Psoas muscle (tissue), 8 donors: ENCODE results near the gene SEC14L2. TPM values are rescaled to one million over a fixed set of nuclear protein-coding genes. Genes with fewer than 3 reads are reported as not detected.
A peak's percentile ranks its signal among the peaks of the same experiment; 100 is the strongest.

ENCODE experiments used
- ATAC-seq, 4 donors: fragments of 200-7000 bp; cut with Tn5 transposase; one replicate each; pipeline ENCODE4 v1.9.1; 2020; ENCODE audit warnings: moderate library complexity in 3 of 4, mild to moderate bottlenecking in 2 of 4
- DNase-seq, 2 donors: peaks; one replicate each; pipeline ENCODE4 v3.0.0-alpha.2; 2020
- H3K27ac ChIP-seq: fragments of 200-600 bp; one replicate; pipeline ENCODE4 v1.8.0; 2022
- H3K27me3 ChIP-seq, 3 donors: fragments of 200-600 bp in 1 of 3; one replicate each; pipeline versions ENCODE4 v1.6.1 to v1.8.0; 2013 to 2022; ENCODE audit warnings: low read length in 2 of 3, mild to moderate bottlenecking in 2 of 3, moderate library complexity in 1 of 3; ENCODE audit not compliant: insufficient read depth in 3 of 3
- H3K36me3 ChIP-seq, 2 donors: fragments of 200-600 bp in 1 of 2; one replicate each; pipeline versions ENCODE4 v1.6.1 to v1.8.0; 2013 to 2022; ENCODE audit warnings: low read depth in 1 of 2, mild to moderate bottlenecking in 1 of 2, moderate library complexity in 1 of 2; ENCODE audit not compliant: insufficient read depth in 1 of 2
- H3K4me1 ChIP-seq: fragments of 200-600 bp; one replicate; pipeline ENCODE4 v1.8.0; 2022
- H3K4me3 ChIP-seq: fragments of 200-600 bp; one replicate; pipeline ENCODE4 v1.8.0; 2022; ENCODE audit warnings: mild to moderate bottlenecking
- H3K9me3 ChIP-seq: fragments of 200-600 bp; one replicate; pipeline ENCODE4 v1.8.0; 2022
- CTCF ChIP-seq: fragments of 200-600 bp; IDR thresholded peaks from one replicate; pipeline ENCODE4 v1.8.0; 2022; ENCODE audit warnings: antibody characterized with exemption
- WGBS, 3 donors: extraction: QIAGEN DNeasy Blood & Tissue Kit; methylation state at CpG; one replicate each; pipeline versions ENCODE4 v1.1.6 to v1.1.7; 2013; 5-methylcytosine and 5-hydroxymethylcytosine counted together
- intact Hi-C, 2 donors: fragments of 100-400 bp; cut with DNase I; formaldehyde crosslinking; loops; one replicate each; pipeline versions ENCODE4 v1.11.0 to v1.14.2; 2022
- polyA plus RNA-seq, 3 donors: library from polyadenylated mRNA; stranded (reverse); fragments of 200-250 nt; gene quantifications; one replicate each; pipeline ENCODE4 v1.2.3, GENCODE V29; 2013
- total RNA-seq, 4 donors: library from RNA; stranded (reverse); fragmentation: NEBNext Ultra II Directional in 2 of 4; extraction: Animal tissue kit (Norgen Biotek cat#: 25700) in 2 of 4; gene quantifications; one replicate each; pipeline versions ENCODE4 v1.2.1 to v1.2.4, GENCODE V29; 2021 to 2023
- donor health status: healthy with polysubstance abuse.
- donor health status: DM: no; HTN: no; CAD: no; lungs with moderate emphysema.
- donor health status: Bipolar disorder and iron deficiency.
- donor health status: healthy.
- donor health status: DM: yes; HTN: yes; CAD: no.
- donor health status: DM: no; HTN: no; CAD: no.
- donor health status: DM: no; HTN: no; CAD: no.
- donor health status: DM: yes; HTN: yes; CAD: no.

The SEC14L2 gene
- total and polyA plus RNA-seq, 7 donors = 0.38 to 75.0 (median 1.9) TPM

- intact Hi-C loops = no loop called here
These were observed 9.6 kb downstream of the SEC14L2 start for GRCh38 chr22:30406400-30406799.

GRCh38 chr22:30408388-30409102 is 11.7 kb downstream of the SEC14L2 start:
- Histone ChIP-seq H3K27me3 (no peaks in the 10 kb centered on the region), H3K9me3 (no peaks in the 10 kb centered on the region), H3K4me3 (no peak overlapping the region), H3K4me1 (no peaks in the 10 kb centered on the region), H3K27ac (no peak overlapping the region), H3K36me3 (peaks cover 0 to 39% of the 10 kb centered on the region in 2 donors)
- peak; percentile 57 to 76 (median 68) for ATAC-seq
- intact Hi-C loops = no loop called here
- TF ChIP-seq CTCF = no peak
- WGBS, 3 donors = 78 to 82% (median 82%) methylated on average over 13 of the region's 13 CpGs
- no peak for DNase-seq

More at GRCh38 chr22:30406400-30406799, 9.6 kb downstream of the SEC14L2 start:
- TF ChIP-seq CTCF = no peak
- H3K4me3 ChIP-seq = no peak overlapping the region
- DNase-seq = no peak
- no peak overlapping the region for H3K27ac ChIP-seq
- no peaks in the 10 kb centered on the region for H3K27me3 ChIP-seq
- no peak for ATAC-seq
- H3K36me3 ChIP-seq = peaks cover 0 to 27% of the 10 kb centered on the region in 2 donors
- H3K9me3 ChIP-seq = no peaks in the 10 kb centered on the region
- no peaks in the 10 kb centered on the region for H3K4me1 ChIP-seq
- 73 to 88% (median 81%) methylated on average over 6 of the region's 6 CpGs for WGBS, 3 donors

- intact Hi-C loops = no loop called here
- Histone ChIP-seq H3K27ac (no peak overlapping the region), H3K9me3 (no peaks in the 10 kb centered on the region), H3K27me3 (no peaks in the 10 kb centered on the region), H3K4me3 (no peak overlapping the region), H3K36me3 (peaks cover 3 to 56% of the 10 kb centered on the region in 2 donors), H3K4me1 (no peaks in the 10 kb centered on the region)
- no peak for DNase-seq
- ATAC-seq = no peak
- TF ChIP-seq CTCF = no peak
- 86 to 91% (median 87%) methylated on average over 3 of the region's 3 CpGs for WGBS, 3 donors
These were observed 15.0 kb downstream of the SEC14L2 start for GRCh38 chr22:30411780-30412179.

- Histone ChIP-seq H3K9me3 (no peaks in the 10 kb centered on the region), H3K4me3 (no peak overlapping the region), H3K36me3 (peaks cover 3 to 64% of the 10 kb centered on the region in 2 donors), H3K27ac (no peak overlapping the region), H3K27me3 (no peaks in the 10 kb centered on the region), H3K4me1 (no peaks in the 10 kb centered on the region)
- intact Hi-C loops = no loop called here
- WGBS, 3 donors = 86 to 88% (median 88%) methylated on average over 4 of the region's 4 CpGs
- DNase-seq (no peak), ATAC-seq (no peak)
- no peak for TF ChIP-seq CTCF
These were observed 16.2 kb downstream of the SEC14L2 start for GRCh38 chr22:30413001-30413400.
